WTC11 (cell line): ENCODE measurements around the gene GFOD2.

Experiments
- CTCF ChIP-seq: fragments of 200-600 bp; IDR thresholded peaks from 2 replicates; pipeline ENCODE4 v1.8.0; 2022; ENCODE audit warnings: antibody characterized with exemption
- FOXP4 ChIP-seq: sonication (generic); formaldehyde crosslinking; IDR thresholded peaks from 2 replicates; pipeline ENCODE4 v1.8.0; 2022; ENCODE audit warnings: mild to moderate bottlenecking, missing genetic modification reagents
- IRF1 ChIP-seq: sonication (generic); formaldehyde crosslinking; IDR thresholded peaks from 2 replicates; pipeline ENCODE4 v1.8.0; 2023; ENCODE audit warnings: missing genetic modification reagents
- SP1 ChIP-seq: sonication (generic); formaldehyde crosslinking; conservative IDR thresholded peaks from 2 replicates; pipeline ENCODE4 v1.8.1; 2022; ENCODE audit warnings: missing genetic modification reagents
- TP53 ChIP-seq: sonication (generic); formaldehyde crosslinking; IDR thresholded peaks from 2 replicates; pipeline ENCODE4 v1.8.1; 2023; ENCODE audit warnings: mild to moderate bottlenecking, missing genetic modification reagents
- USF1 ChIP-seq: sonication (generic); formaldehyde crosslinking; IDR thresholded peaks from 2 replicates; pipeline ENCODE4 v1.8.0; 2022; ENCODE audit warnings: mild to moderate bottlenecking, missing genetic modification reagents
- USF2 ChIP-seq: sonication (generic); formaldehyde crosslinking; IDR thresholded peaks from 2 replicates; pipeline ENCODE4 v1.8.1; 2023; ENCODE audit warnings: mild to moderate bottlenecking, missing genetic modification reagents, moderate library complexity
- ZNF232 ChIP-seq: sonication (generic); formaldehyde crosslinking; IDR thresholded peaks from 2 replicates; pipeline ENCODE4 v1.8.0; 2022; ENCODE audit warnings: mild to moderate bottlenecking, missing genetic modification reagents

- TF ChIP-seq SP1 (CRISPR knock-in tag), result no peak
- TF ChIP-seq ZNF232 (CRISPR knock-in tag), result no peak
- TF ChIP-seq CTCF, result no peak
- TF ChIP-seq TP53 (CRISPR knock-in tag), result no peak
- TF ChIP-seq USF2 (CRISPR knock-in tag), result no peak
- no peak for TF ChIP-seq USF1 (CRISPR knock-in tag)
- TF ChIP-seq IRF1, result no peak
- no peak for TF ChIP-seq FOXP4 (CRISPR knock-in tag)
Observed at GRCh38 chr16:67767953-67768352, 48.8 kb upstream of the GFOD2 start.
